Measurements from ENCODE around the gene STK33.

Gene STK33

DNA sequence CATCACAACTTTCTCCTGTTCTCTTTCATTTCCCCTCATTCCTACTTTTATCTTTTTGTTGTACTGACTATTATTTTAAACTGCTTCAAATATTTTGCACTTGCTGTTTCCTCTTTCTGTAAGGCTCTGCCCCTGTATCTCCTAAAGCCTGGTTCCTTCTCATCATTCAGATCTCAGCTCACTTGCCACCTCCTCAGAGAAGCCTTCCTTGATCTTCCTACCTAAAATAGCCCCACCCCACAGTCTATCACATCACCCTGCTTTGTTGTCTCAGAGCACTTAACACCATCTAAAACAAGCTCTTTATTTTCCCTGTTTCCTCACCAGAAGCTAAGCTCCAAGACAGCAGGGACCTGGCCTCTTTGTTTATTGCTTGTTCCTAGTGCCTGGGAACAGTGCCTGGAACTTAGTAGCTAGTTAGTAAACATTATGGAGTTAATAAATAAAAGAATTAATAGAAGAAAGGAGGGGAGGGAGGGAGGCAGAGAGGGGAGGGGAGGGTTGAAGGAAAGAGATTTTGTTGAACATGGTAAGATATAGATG lies 2.5 kb upstream of the STK33 start:
- DNase-seq (ENCODE audit: low read depth), result no peak
- H3K4me3 ChIP-seq (ENCODE audit: low read length), result no peak overlapping the region
- TF ChIP-seq, protein P1, sequence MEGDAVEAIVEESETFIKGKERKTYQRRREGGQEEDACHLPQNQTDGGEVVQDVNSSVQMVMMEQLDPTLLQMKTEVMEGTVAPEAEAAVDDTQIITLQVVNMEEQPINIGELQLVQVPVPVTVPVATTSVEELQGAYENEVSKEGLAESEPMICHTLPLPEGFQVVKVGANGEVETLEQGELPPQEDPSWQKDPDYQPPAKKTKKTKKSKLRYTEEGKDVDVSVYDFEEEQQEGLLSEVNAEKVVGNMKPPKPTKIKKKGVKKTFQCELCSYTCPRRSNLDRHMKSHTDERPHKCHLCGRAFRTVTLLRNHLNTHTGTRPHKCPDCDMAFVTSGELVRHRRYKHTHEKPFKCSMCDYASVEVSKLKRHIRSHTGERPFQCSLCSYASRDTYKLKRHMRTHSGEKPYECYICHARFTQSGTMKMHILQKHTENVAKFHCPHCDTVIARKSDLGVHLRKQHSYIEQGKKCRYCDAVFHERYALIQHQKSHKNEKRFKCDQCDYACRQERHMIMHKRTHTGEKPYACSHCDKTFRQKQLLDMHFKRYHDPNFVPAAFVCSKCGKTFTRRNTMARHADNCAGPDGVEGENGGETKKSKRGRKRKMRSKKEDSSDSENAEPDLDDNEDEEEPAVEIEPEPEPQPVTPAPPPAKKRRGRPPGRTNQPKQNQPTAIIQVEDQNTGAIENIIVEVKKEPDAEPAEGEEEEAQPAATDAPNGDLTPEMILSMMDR (IDR thresholded peaks at IDR 0.05; ENCODE audit: insufficient read depth, low read depth, low read length, missing control alignments), result no peak

DNA sequence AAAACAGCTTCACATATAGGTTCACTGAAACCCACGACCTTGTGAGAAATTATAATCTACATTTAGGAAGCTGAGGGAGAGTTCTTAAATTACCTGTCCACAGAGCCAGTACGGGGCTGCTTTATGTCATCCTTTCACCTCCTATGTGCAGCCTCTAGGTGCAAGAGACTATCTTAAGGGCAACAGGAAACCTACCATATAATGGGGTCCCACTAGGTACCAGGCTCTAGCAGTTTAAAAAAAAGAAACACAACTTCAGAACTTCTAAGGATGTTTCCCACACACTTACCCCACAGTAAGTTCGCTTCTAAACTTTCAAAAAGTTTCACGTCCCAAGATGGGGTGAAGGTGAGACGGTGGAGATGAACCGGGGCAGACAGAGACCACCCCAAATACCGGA lies 573 bp downstream of the STK33 start:
- DNase-seq (ENCODE audit: low read depth), result no peak
- TF ChIP-seq, protein P1 (IDR thresholded peaks at IDR 0.05; ENCODE audit: insufficient read depth, low read depth, low read length, missing control alignments), result no peak

DNA sequence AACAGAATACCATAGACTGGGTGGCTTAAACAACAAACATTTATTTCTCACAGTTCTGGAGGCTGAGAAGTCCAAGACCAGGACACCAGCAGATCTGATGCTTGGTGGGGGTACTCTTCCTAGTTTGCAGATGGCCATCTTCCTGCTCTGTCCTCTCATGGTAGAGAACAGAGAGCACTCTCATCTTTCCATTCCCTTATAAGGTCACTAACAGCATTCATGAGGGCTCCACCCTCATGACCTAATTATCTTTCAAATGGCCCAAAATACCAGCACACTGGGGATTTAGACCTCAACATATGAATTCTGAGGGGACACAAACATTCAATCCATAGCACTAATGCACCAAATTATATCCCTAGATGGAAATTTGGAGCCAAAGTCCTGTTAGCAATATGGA lies 6.1 kb downstream of the STK33 start:
- no peak overlapping the region for H3K4me3 ChIP-seq (ENCODE audit: low read length)
- no peak for DNase-seq (ENCODE audit: low read depth)
- TF ChIP-seq, protein P1 (IDR thresholded peaks at IDR 0.05; ENCODE audit: insufficient read depth, low read depth, low read length, missing control alignments), result no peak

More for the DNA sequence above, 573 bp downstream of the STK33 start:
- H3K4me3 ChIP-seq (ENCODE audit: low read length), result peak overlapping the region; percentile 43

DNA sequence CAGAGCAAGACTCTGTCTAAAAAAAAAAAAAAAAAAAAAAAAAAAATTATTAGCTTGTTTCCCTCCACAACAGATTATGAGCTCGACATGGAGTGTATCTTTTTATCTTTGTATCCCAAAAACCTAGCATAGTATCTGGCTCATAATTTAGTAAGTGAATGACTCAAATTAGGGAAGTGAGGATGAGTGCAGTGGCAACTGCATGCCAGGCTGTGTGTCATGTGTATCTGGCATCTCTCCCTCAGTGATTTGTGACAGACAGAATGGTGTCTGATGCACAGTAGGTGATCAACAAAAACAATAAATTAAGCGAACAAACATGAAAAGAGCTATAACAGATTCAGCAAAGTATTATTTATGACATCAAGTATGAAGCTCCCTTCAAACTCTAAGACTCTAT lies 7.2 kb downstream of the STK33 start:
- H3K4me3 ChIP-seq (ENCODE audit: low read length), result no peak overlapping the region
- TF ChIP-seq, protein P1 (IDR thresholded peaks at IDR 0.05; ENCODE audit: insufficient read depth, low read depth, low read length, missing control alignments), result no peak
- peak; percentile 35 for DNase-seq (ENCODE audit: low read depth)

DNA sequence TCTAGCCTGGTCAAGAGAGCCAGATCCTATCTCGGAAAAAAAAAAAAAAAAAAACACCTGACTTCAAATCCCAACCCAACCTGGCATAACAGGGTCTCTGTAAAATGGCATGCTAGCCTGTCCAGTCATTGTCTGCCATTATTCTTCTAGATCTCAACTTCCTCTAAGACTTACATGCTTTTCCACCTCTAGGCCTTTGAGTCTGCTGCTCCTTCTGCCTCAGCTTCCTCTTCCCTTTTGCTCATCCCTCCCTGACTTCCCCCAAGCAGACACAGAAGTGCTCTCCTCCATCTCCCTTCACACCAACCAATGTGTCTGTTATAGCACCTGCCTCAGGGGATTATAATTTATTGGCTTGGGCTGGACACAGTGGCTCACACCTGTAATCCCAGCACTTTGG lies 7.8 kb downstream of the STK33 start:
- DNase-seq (ENCODE audit: low read depth), result no peak
- TF ChIP-seq, protein P1 (IDR thresholded peaks at IDR 0.05; ENCODE audit: insufficient read depth, low read depth, low read length, missing control alignments), result no peak
- no peak overlapping the region for H3K4me3 ChIP-seq (ENCODE audit: low read length)

DNA sequence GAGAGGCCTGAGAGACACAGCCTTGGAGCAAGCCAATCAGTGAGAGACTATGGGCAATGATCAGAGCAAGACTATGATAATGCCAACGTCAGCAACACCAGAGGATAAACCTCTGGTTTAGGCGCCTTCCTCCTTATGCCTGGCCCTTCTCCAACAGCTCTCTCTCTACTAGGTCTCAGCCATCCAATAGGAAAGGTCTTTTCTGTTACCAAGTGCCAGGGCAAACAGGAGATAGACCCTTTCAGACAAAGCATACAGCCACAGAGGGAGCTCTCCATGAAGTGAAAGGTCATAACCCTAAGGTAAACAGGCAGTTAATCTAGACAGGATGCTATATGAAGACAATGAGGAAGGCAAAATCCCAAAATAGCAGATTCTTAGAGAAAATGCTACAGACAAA lies 9.5 kb downstream of the STK33 start:
- no peak overlapping the region for H3K4me3 ChIP-seq (ENCODE audit: low read length)
- TF ChIP-seq, protein P1 (IDR thresholded peaks at IDR 0.05; ENCODE audit: insufficient read depth, low read depth, low read length, missing control alignments), result no peak
- no peak for DNase-seq (ENCODE audit: low read depth)

DNA sequence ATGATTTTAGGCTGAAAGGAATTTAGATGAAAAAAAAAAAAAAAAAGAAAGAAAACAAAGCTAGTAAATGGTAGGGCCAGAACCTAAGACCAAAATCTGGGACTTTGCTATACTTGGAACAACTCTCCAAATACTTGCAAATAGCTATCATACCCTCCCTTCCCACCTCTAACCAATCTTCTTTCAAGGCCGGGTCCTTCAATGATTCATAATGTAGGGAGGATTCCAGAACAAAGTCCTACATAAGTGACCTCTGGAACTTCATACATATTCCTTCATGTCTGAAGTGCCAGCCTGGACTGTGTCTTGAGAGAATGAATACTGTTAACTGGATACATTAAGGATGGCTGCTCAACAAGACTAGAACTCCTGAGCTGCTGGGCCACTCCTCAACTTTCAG lies 9.9 kb downstream of the STK33 start:
- no peak for DNase-seq (ENCODE audit: low read depth)
- no peak overlapping the region for H3K4me3 ChIP-seq (ENCODE audit: low read length)
- TF ChIP-seq, protein P1 (IDR thresholded peaks at IDR 0.05; ENCODE audit: insufficient read depth, low read depth, low read length, missing control alignments), result no peak

Measured in epithelial cell of esophagus (primary cell).